DND-41 (cell line): Measurements from ENCODE around the gene PAFAH2.

ENCODE experiments used
- EZH2 ChIP-seq: IDR thresholded peaks from 3 replicates; pipeline ENCODE4 v1.6.1; 2012; ENCODE audit warnings: borderline replicate concordance, low read depth, mild to moderate bottlenecking, moderate library complexity, low read length, inconsistent platforms; ENCODE audit not compliant: severe bottlenecking
- TF ChIP-seq, protein P1 (sequence below): IDR thresholded peaks from 2 replicates; pipeline ENCODE4 v1.5.1; 2012; ENCODE audit warnings: borderline replicate concordance, low read length, moderate library complexity, mild to moderate bottlenecking; ENCODE audit not compliant: poor library complexity, severe bottlenecking; ENCODE audit errors: extremely low read depth

DNA sequence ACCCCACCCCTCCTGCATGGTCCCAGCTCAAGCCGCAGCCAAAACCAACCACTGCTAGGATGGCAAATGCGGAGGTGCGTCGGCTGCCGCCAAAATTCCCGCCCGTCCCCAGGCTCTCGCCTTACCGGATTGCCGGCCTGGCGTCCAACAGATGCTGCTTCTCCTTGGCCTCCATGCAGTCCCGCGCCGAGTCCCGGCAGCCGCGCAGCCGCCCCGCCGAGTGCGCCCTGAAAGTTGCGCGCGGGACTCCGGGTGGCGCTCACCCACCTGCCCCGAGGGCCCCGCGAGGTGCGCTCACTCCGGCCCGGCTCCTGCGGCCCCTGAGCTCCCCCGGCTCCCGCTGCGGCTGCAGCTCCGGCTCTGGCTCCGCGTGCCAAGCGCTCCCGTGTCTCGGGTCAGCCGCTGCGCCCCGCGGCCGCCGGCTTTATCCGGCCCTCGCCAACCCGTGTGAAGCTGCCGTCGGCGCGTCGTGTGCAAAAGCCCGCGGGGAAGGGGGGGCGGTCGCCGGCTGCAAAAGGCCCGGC lies 47.9 kb upstream of the PAFAH2 start, which contains the start of gene SLC30A2:
- TF ChIP-seq, protein P1, sequence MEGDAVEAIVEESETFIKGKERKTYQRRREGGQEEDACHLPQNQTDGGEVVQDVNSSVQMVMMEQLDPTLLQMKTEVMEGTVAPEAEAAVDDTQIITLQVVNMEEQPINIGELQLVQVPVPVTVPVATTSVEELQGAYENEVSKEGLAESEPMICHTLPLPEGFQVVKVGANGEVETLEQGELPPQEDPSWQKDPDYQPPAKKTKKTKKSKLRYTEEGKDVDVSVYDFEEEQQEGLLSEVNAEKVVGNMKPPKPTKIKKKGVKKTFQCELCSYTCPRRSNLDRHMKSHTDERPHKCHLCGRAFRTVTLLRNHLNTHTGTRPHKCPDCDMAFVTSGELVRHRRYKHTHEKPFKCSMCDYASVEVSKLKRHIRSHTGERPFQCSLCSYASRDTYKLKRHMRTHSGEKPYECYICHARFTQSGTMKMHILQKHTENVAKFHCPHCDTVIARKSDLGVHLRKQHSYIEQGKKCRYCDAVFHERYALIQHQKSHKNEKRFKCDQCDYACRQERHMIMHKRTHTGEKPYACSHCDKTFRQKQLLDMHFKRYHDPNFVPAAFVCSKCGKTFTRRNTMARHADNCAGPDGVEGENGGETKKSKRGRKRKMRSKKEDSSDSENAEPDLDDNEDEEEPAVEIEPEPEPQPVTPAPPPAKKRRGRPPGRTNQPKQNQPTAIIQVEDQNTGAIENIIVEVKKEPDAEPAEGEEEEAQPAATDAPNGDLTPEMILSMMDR = no peak
- no peak for TF ChIP-seq EZH2
